Suppressor macrophage (primary cell): Measurements from ENCODE around the gene HAUS6.
"Not testable (repeated sequence)": the region's sequence is repeated elsewhere in the genome, so short reads cannot be mapped to it uniquely, and the experiment has no call there.

Experiments used
- DNase-seq, 4 experiments: peaks; one replicate each; pipeline ENCODE4 v3.0.0-alpha.2; 2020 to 2022
- total RNA-seq, 17 experiments: gene quantifications; one replicate each; lab custom pipeline; 2026; ENCODE audit warnings: mixed read lengths in 6 of 17, inconsistent platforms in 3 of 17; lab: John Stamatoyannopoulos, UW

The HAUS6 gene, protein sequence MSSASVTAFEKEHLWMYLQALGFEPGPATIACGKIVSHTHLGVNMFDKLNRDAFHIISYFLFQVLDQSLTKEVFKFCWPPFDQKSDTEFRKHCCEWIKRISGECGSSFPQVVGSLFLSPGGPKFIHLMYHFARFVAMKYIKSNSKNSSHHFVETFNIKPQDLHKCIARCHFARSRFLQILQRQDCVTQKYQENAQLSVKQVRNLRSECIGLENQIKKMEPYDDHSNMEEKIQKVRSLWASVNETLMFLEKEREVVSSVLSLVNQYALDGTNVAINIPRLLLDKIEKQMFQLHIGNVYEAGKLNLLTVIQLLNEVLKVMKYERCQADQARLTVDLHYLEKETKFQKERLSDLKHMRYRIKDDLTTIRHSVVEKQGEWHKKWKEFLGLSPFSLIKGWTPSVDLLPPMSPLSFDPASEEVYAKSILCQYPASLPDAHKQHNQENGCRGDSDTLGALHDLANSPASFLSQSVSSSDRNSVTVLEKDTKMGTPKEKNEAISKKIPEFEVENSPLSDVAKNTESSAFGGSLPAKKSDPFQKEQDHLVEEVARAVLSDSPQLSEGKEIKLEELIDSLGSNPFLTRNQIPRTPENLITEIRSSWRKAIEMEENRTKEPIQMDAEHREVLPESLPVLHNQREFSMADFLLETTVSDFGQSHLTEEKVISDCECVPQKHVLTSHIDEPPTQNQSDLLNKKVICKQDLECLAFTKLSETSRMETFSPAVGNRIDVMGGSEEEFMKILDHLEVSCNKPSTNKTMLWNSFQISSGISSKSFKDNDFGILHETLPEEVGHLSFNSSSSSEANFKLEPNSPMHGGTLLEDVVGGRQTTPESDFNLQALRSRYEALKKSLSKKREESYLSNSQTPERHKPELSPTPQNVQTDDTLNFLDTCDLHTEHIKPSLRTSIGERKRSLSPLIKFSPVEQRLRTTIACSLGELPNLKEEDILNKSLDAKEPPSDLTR
- total RNA-seq = 13.7 to 45.7 (median 25.3) reads per million in 17 experiments

DNA sequence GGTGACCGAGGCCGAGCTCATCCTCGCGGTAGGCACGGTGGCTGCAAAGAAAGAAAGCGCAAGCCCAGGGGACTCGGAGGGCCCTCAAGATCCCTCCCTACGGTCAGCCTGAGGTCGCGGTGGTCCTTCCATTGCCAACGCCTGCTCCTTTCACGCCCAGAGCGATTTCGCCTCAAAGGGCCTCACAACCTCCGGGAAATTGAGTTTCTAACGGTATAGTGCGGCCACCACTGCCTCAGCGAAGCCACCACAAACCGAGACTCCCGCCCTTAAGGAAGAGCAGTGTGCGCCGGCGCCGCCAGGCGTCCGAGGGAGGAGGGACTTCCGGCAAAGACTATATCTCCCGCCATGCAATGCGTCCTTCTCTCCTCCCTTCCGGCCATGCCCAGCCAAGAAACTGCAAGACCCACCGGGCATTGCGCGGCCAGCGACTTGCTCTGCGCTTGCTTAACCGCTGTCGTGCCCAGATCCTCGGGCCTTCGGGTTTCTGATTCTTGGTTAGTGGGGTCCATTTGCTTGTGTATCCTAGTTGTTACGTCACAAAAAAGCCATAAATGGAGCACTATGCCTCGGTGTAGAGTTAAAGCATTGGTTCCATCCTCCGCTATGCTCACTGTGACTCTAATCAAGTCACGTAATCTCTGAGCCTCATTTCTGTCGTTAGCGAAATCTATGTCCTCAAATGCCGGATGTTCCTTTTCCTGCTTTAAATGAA lies at the start of gene HAUS6:
Gene HAUS6, minus strand, starts transcription at position 274 of the 715 bp plus-strand sequence. Its CDS starts 253 bp downstream, at position 21.
- peak; percentile 97 to 99 (median 98) for DNase-seq

DNA sequence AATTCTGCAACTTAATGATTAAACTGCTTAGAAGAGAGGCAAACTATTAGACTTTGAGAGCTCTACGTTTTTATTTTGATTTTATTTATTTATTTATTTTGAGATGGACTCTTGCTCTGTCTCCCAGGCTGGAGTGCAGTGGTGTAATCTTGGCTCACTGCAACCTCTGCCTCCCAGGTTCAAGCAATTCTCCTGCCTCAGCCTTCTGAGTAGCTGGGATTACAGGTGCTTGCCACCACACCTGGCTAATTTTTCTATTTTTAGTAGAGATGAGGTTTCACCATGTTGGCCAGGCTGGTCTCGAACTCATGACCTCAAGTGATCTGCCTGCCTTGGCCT lies 49.4 kb upstream of the HAUS6 start:
- DNase-seq = not testable (repeated sequence)

DNA sequence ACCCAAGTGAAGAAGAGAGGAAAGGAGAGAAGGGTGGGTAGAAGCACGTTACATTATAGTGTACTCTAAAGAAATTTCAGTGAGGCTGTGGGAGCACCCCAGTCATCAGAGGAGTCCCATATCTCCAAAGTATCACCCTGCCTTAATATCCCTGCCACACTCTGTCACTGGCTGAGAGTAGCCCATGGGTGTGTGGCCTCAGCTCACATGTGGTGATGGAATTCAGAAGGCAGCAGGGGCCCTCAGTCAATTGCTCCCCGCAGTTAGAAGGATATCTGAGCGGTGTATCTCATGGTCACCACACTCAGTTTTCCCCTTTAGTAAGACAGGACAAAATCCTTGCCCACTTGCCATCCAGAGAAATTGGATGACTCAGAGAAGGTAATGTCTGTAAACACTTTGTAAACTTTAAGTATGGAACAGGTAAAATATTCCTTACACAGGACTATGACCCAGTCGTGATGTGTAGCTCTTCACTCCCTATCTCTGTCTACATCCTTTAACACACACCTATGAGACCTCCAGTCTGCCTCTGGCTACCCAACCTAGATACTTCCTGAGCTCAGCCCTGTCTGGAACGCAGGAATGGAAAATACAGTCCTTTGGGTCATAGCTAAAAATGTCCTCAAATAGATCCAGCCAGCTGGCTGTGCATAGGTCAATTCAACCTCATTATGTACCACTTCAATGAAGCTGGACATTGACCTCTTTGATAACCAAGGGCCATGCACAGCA lies 48.9 kb upstream of the HAUS6 start:
- no peak for DNase-seq

DNA sequence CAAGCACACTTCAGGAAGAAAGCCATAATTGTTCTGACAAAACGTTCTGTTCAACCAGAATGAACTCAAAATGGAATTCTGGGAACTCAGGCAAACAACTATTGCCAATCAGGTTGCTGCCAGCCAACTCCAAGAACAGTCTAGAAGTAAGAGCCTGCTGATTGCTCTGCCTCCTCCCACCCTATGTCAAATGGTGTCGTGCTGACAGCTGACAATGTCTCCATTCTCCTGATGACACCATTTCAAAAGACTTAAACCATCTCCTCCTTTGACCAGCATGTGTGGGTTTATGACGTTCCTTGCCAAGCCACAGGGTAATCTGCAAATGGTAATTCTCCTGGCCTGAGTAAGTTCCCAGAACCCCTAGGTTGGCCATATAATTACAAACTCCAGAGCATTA lies 46.5 kb upstream of the HAUS6 start:
- DNase-seq = peak; percentile 48 to 80 (median 70)

DNA sequence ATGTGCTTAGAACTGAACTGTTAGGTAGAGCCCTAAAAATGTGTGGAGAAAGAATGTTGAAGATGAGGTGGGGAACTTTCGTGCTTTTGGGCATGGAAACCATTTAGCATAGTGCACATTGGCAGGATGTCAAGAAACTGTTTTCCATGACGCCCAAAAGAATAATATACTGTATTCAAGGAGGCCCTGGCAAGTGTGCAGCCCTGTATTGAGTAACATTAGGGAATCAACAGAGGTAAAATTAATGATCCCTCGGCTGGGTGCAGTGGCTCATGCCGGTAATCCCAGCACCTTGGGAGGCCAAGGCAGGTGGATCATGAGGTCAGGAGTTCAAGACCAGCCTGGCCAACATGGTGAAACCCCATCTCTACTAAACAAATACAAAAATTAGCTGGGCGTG lies 45.5 kb upstream of the HAUS6 start:
- DNase-seq = no peak

DNA sequence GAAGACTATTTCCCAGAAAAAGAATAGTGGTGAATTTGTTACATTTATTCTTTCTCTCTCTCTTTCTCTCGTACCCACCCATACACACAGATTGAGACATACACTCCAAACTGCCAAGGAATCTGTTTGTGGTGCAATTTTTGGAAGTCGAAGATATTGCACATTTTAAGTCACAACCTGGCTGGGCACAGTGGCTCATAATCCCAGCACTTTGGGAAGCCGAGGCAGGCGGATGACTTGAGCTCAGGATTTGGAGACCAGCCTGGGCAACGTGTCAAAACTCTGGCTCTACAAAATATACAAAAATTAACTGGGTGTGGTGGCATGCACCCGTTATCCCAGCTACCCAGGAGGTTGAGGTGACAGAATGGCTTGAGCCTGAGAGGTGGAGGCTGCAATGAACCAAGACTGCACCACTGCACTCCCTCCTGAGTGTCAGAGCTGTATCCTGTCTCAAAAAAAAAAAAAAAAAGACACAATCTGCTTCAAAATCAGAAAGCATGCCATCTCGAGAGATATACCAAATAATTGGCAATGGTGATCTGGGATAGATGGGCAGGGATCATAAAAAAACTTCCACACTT lies 43.8 kb upstream of the HAUS6 start:
- DNase-seq = no peak

DNA sequence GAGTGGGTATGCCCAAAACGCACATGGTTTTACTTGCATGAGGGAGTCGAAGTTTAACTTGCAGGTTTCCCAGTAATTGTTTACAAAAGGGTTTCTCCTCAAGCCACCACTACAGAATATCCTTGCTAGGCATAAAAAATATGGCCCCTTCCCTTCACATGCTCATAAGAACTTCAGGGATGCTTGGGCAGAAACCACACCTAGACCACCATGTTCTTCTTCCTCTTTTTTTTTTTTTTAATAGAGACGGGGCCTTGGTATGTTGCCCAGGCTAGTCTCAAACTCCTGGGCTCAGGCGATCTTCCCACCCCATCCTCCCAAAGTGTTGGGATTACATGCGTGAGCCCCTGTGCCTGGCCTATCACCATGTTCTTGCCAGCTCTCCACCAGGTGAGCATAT lies 43.2 kb upstream of the HAUS6 start:
- DNase-seq = no peak

DNA sequence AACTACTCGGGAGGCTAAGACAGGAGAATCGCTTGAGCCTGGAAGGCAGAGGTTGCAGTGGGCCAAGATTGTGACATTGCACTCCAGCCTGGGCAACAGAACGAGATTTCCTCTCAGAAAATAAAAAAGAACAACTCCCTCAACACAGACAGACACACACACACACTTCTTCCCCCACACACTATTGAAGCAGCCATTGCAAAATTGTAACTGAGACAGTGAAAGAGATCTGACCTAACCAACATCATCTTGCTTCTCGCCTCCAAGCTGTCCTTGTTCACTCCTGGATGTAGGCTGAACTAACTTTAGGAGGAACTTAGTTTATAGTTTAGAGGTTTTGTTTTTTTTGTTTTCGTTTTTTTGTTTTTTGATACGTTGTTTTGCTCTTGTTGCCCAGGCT lies 37.6 kb upstream of the HAUS6 start:
- DNase-seq = peak; percentile 49 to 82 (median 68)

DNA sequence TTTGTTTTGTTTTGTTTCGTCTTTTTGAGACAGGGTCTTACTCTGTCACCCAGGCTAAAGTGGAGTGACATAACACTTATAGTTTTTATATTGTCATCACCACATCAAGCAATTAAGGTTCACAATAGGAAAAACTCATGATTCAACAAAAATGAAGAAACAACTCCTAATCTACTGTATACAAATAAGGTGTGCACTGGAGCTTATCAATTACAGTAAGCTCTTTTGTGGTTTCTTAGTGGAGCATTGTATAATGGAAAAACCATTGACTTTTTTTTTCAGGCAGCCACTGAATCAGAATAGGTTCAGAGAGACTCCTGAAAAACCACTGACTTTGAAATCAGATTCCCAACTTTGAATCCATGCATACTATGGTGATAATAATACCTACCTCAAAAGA lies 35.4 kb upstream of the HAUS6 start:
- no peak for DNase-seq

DNA sequence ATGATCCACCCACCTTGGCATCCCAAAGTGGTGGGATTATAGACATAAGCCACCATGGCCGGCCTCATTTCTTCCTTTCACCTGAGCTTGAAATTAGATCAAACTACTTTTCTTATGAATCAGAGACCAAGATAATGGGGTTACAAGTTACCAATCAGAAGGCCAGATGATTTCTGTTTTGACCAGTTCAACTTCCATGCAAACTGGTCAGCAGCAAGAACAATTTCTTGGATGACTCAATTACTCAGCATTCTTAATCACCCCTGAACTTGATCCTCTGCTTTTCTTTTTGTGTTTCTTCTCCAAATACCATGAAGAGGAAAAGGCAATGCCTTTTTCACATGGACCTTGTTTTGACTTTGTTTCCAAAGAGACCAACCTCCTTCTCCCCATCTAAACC lies 34.6 kb upstream of the HAUS6 start:
- DNase-seq = peak in 1 of 4 experiments; percentile 26

DNA sequence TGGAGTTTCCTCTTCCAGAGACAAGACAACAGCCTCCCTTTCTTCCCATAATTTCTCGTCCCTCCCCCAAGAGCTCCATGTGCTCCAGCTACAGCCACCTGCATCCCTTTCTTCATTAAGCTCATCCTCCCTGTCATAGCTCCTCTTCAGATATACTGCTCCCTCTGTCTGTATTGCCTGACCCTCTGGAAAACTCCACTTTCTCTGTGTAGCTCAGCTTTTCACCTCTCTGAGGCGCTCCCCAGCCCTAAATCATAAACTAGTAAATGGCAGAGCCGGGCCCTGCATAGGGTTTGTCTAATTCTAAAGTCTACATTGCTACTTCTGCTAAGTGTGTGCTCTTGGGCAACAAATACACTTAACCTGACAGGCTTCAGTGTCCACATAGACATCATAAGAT lies 33.4 kb upstream of the HAUS6 start:
- no peak for DNase-seq

DNA sequence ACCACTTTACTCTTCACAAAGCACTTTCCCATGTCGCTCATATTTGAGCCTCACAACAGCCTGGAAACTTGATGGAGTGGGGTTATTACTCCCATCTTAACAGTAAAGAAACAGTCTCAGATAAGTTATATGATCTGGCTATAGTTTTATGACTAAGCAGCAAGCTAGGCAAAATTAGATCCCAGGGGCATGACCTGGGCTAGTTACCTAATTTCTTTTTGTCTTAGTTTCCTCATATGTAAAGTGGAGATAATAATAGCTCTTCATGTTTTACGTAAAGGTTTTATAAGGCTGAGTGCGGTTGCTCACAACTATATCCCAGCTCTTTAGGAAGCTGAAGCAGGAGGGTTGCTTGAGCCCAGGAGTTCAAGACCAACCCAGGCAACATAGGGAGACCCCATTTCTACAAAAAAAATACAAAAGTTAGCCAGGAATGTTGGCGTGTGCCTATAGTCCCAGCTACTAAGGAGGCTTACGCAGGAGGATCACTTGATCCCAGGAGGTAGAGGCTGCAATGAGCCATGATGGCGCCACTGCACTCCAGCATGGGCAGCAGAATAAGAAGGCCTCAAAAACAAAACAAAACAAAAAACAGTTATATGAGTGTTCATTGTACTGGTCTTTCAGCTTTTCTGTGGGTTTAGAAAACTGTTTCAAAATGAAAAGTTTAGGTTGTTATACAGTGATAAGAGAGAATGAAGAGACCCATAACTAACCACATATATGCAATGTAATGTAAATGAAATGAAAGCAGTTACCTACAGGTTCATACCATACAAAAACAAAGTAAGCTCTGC lies 31.0 kb upstream of the HAUS6 start:
- peak in 1 of 4 experiments; percentile 41 for DNase-seq

DNA sequence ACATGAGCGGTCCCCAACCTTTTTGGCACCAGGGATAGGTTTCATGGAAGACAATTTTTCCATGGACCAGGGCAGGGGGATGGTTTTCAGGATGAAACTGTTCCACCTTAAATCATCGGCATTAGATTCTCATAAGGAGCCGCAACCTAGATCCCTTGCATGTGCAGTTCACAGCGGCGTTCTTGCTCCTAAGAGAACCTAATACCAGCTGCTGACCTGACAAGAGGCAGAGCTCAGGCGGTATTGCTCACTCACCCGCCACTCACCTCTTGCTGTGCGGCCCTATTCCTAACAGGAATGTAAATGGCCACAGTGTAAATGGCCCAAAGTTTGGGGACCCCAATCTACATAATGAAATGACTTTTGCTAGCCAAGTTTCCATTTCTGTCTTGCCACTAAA lies 27.7 kb upstream of the HAUS6 start:
- DNase-seq = no peak

DNA sequence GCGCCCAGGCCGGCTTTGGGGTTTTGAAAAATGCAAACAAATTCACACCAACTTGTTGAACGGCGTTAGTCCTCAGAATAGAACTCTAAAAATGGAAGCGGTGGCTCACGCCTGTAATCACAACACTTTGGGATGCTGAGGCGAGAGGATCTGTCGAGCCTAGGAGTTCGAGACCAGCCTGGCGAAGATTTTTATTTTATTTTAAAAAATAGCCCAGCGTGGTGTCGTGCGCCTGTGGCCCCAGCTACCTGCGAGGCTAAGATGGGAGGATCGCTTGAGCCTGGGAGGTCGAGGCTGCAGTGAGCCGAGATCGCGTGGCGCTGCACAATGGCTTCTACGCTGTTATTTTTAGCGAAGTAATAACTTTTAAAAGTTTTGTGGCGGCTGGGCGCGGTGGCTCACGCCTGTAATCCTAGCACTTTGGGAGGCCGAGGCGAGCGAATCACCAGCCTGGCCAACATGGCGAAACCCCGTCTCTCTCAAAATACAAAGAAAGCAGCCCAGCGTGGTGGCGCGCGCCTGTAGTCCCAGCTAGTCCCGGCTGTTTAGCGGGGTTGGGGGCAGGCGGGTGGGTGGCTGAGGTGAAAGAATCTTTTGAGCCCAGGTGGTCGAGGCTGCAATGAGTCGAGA lies 25.3 kb upstream of the HAUS6 start:
- peak in 3 of 4 experiments; percentile 45 to 60 (median 59) for DNase-seq

DNA sequence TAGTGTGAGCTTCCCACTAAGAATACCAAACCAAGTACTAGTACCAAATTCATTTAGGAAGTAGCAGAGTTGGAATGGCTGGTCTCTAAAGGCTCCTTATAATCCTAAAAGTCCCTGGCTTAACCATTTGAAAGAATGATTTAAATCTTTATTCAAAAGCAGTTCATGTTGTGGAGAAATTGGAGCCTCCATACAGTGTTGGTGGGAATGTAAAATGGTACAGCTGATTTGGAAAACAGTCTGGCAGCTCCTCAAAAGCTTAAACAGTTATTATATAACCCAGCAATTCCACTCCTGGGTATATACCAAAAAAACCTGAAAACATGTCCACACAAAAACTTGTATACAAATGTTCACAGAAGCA lies 21.7 kb upstream of the HAUS6 start:
- no peak for DNase-seq

DNA sequence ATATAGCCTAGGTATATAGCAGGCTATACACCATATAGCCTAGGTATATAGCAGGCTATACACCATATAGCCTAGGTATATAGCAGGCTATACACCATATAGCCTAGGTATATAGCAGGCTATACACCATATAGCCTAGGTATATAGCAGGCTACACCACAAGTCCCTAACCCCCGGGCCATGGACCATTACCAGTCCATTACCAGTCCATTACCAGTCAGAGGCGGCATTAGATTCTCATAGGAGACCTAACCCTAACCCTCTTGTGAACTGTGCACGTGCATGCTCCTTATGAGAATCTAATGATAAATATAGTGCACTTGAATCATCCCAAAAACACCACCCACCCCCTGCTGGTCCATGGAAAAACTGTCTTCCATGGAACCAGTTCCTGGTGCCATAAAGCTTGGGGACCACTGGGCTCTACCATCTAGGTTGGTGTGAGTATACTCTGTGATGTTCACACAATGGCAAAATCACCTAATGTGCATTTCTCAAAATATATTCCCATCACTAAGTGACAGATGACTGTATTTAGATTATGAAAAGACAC lies 19.9 kb upstream of the HAUS6 start:
- no peak for DNase-seq

DNA sequence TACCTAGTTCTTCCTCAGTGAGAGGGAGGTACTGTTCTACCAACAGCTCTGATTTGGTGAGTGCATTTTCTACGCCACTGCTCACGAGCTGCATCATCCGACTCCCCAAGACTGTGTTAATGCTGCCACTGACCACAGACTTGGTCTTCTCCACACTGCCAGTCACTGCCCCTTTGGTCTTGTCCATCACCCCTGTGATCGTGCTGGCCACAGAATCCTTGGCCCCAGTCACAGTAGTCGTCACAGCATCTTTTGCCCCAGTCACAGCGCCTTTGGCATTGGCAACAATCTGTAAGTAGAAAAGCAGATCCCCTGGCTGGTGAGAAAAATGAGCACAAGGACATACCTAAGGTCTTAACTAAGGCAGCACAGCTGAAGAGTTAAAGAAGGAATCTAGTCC lies 18.2 kb upstream of the HAUS6 start:
- no peak for DNase-seq

DNA sequence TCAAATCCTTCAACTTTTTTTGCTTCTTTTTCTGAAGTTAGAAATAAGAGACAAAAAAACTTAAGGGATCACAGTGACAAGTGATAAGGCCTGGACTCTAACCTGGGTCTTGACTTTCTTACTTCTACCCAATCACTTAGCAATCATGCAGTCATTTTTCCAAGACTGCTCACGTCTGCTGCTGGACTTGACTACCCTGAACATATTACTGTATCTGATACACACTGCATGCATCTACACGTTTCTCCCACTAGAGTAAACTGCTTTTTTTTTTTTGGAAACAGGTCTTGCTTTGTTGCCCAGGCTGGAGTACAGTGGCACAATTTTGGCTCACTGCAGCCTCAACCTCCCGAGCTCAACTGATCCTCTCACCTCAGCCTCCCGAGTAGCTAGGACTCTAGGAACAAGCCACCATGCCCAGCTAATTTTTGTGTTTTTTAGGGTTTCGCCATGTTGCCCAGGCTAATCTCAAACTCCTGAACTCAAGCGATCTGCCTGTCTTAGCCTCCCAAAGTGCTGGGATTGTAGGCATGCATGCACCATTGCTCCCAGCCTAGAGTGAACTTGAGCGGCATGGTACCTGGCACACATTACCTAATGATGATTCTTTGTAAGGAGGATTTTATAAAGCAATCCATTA lies 17.2 kb upstream of the HAUS6 start:
- no peak for DNase-seq

DNA sequence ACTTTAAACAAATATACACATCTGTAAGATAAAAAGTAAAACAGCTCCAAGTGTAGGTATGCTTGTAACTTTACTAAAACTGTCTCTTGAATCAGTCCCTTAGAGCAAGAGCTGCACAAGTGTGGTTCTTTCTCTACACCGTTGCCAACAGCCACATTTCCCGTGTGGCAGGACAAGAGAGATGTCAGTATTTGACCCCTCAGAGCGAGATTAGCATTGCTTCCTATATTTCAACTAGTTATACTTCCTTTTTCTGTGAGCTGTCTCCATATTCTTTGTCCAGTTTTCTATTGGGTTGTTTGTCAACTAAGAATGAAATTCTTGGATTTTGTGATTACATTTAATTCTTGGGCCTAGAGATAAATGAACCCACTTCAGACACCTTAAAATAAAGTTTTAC lies 16.5 kb upstream of the HAUS6 start:
- peak in 3 of 4 experiments; percentile 16 to 61 (median 52) for DNase-seq
